Neural crest cell (in vitro differentiated cells): Measurements from ENCODE around the gene AAR2. TPM values are rescaled to one million over a fixed set of nuclear protein-coding genes. Genes with fewer than 3 reads are reported as not detected.

Experiments used
- DNase-seq: peaks from one replicate; pipeline ENCODE4 v3.0.0; 2021; ENCODE audit warnings: low read depth, mixed read lengths, low spot score
- H3K27ac Mint-ChIP-seq: one replicate; pipeline ENCODE4 v1.8.0; 2021; ENCODE audit warnings: mild to moderate bottlenecking, mixed read lengths; ENCODE audit not compliant: unreplicated experiment
- H3K27me3 Mint-ChIP-seq: 2 replicates; pipeline ENCODE4 v1.8.0; 2021; ENCODE audit warnings: low read depth, mild to moderate bottlenecking, mixed read lengths
- H3K36me3 Mint-ChIP-seq: 2 replicates; pipeline ENCODE4 v1.8.0; 2021; ENCODE audit warnings: low read depth, mild to moderate bottlenecking, mixed read lengths
- H3K4me1 Mint-ChIP-seq: 2 replicates; pipeline ENCODE4 v1.8.0; 2021; ENCODE audit warnings: mixed read lengths
- H3K4me3 Mint-ChIP-seq: one replicate; pipeline ENCODE4 v1.8.0; 2021; ENCODE audit warnings: mild to moderate bottlenecking, mixed read lengths
- H3K9me3 Mint-ChIP-seq: 2 replicates; pipeline ENCODE4 v1.8.0; 2021; ENCODE audit warnings: mixed read lengths
- CTCF ChIP-seq: fragments of 200-600 bp; sonication (generic); conservative IDR thresholded peaks from 2 replicates; pipeline ENCODE4 v1.5.0; 2021; ENCODE audit warnings: antibody characterized with exemption, mild to moderate bottlenecking
- total RNA-seq: library from RNA; stranded (reverse); gene quantifications from 2 replicates; pipeline ENCODE4 v1.2.1, GENCODE V29; 2021

AAR2 gene
- total RNA-seq, 1 donor from 2014 or later = 33.0 TPM

GRCh38 chr20:36217226-36217625, 19.1 kb upstream of the AAR2 start:
- Mint-ChIP-seq H3K27me3 (no peaks in the 10 kb centered on the region), H3K4me1 (peaks cover 6% of the 10 kb centered on the region), H3K4me3 (no peak overlapping the region), H3K27ac (no peak overlapping the region), H3K36me3 (no peaks in the 10 kb centered on the region), H3K9me3 (no peaks in the 10 kb centered on the region)
- no peak for TF ChIP-seq CTCF
- no peak for DNase-seq

GRCh38 chr20:36218380-36219064, 17.8 kb upstream of the AAR2 start:
- DNase-seq = no peak
- Mint-ChIP-seq H3K4me3 (no peak overlapping the region), H3K4me1 (peaks cover 6% of the 10 kb centered on the region), H3K27ac (no peak overlapping the region), H3K36me3 (no peaks in the 10 kb centered on the region), H3K27me3 (no peaks in the 10 kb centered on the region), H3K9me3 (no peaks in the 10 kb centered on the region)
- TF ChIP-seq CTCF = no peak

GRCh38 chr20:36219671-36220220, 16.5 kb upstream of the AAR2 start:
- peaks cover 6% of the 10 kb centered on the region for H3K4me1 Mint-ChIP-seq
- peak overlapping the region; percentile 1 for H3K27ac Mint-ChIP-seq
- H3K4me3 Mint-ChIP-seq = no peak overlapping the region
- no peaks in the 10 kb centered on the region for H3K27me3 Mint-ChIP-seq
- no peak for TF ChIP-seq CTCF
- no peak for DNase-seq
- H3K9me3 Mint-ChIP-seq = no peaks in the 10 kb centered on the region
- H3K36me3 Mint-ChIP-seq = no peaks in the 10 kb centered on the region

- Mint-ChIP-seq H3K27ac (peak overlapping the region; percentile 51), H3K4me1 (no peaks in the 10 kb centered on the region), H3K4me3 (no peak overlapping the region), H3K36me3 (no peaks in the 10 kb centered on the region), H3K9me3 (no peaks in the 10 kb centered on the region), H3K27me3 (no peaks in the 10 kb centered on the region)
- TF ChIP-seq CTCF = no peak
- DNase-seq = no peak
Measured at GRCh38 chr20:36225666-36226065, 10.6 kb upstream of the AAR2 start.

- no peaks in the 10 kb centered on the region for H3K4me1 Mint-ChIP-seq
- no peaks in the 10 kb centered on the region for H3K9me3 Mint-ChIP-seq
- no peaks in the 10 kb centered on the region for H3K27me3 Mint-ChIP-seq
- H3K36me3 Mint-ChIP-seq = no peaks in the 10 kb centered on the region
- no peak overlapping the region for H3K4me3 Mint-ChIP-seq
- no peak for DNase-seq
- TF ChIP-seq CTCF = no peak
- H3K27ac Mint-ChIP-seq = no peak overlapping the region
Measured at GRCh38 chr20:36228770-36229169, 7.5 kb upstream of the AAR2 start.
